HG03064 (cell line): ENCODE results near the gene LHFPL3.

Experiments used
- ATAC-seq: cut with Tn5 transposase; IDR thresholded peaks from one replicate; pipeline ENCODE4 v1.9.1; 2021; ENCODE audit warnings: low read depth; ENCODE audit not compliant: unreplicated experiment

Gene LHFPL3

GRCh38 chr7:104791080-104791479 lies 462.7 kb downstream of the LHFPL3 start:
- ATAC-seq: no peak

- no peak for ATAC-seq
Measured at GRCh38 chr7:104793066-104793465, 464.7 kb downstream of the LHFPL3 start.

GRCh38 chr7:104794154-104794553 lies 465.8 kb downstream of the LHFPL3 start:
- no peak for ATAC-seq

- no peak for ATAC-seq
Measured at GRCh38 chr7:104794589-104794988, 466.2 kb downstream of the LHFPL3 start.

GRCh38 chr7:104795086-104795485 lies 466.7 kb downstream of the LHFPL3 start:
- no peak for ATAC-seq

GRCh38 chr7:104795616-104796398 lies 467.4 kb downstream of the LHFPL3 start:
- ATAC-seq: no peak

GRCh38 chr7:104800307-104800706 lies 471.9 kb downstream of the LHFPL3 start:
- no peak for ATAC-seq

- no peak for ATAC-seq
Measured at GRCh38 chr7:104801022-104801421, 472.6 kb downstream of the LHFPL3 start.

GRCh38 chr7:104803931-104804330 lies 475.5 kb downstream of the LHFPL3 start:
- no peak for ATAC-seq

- no peak for ATAC-seq
Measured at GRCh38 chr7:104804696-104805095, 476.3 kb downstream of the LHFPL3 start.

- ATAC-seq: no peak
Measured at GRCh38 chr7:104805449-104806317, 477.3 kb downstream of the LHFPL3 start.

- no peak for ATAC-seq
Measured at GRCh38 chr7:104807671-104808070, 479.3 kb downstream of the LHFPL3 start.

- no peak for ATAC-seq
Measured at GRCh38 chr7:104809906-104810305, 481.5 kb downstream of the LHFPL3 start.

- no peak for ATAC-seq
Measured at GRCh38 chr7:104814126-104814525, 485.7 kb downstream of the LHFPL3 start.

GRCh38 chr7:104814671-104815400 lies 486.4 kb downstream of the LHFPL3 start:
- ATAC-seq: no peak

GRCh38 chr7:104816537-104816936 lies 488.1 kb downstream of the LHFPL3 start:
- ATAC-seq: no peak

GRCh38 chr7:104818961-104819880 lies 490.8 kb downstream of the LHFPL3 start:
- ATAC-seq: no peak

- ATAC-seq: no peak
Measured at GRCh38 chr7:104820836-104821535, 492.6 kb downstream of the LHFPL3 start.

- no peak for ATAC-seq
Measured at GRCh38 chr7:104823177-104823576, 494.8 kb downstream of the LHFPL3 start.
